Measurements from ENCODE around the gene SULT1A2. TPM values are rescaled to one million over a fixed set of nuclear protein-coding genes. Genes with fewer than 3 reads are reported as not detected.

Gene SULT1A2
- total and polyA plus RNA-seq, 2 of the 13 experiments (the other 11 are each of a cell fraction or from before 2014, with no cell fraction given): 33.0 to 34.2 TPM

DNA sequence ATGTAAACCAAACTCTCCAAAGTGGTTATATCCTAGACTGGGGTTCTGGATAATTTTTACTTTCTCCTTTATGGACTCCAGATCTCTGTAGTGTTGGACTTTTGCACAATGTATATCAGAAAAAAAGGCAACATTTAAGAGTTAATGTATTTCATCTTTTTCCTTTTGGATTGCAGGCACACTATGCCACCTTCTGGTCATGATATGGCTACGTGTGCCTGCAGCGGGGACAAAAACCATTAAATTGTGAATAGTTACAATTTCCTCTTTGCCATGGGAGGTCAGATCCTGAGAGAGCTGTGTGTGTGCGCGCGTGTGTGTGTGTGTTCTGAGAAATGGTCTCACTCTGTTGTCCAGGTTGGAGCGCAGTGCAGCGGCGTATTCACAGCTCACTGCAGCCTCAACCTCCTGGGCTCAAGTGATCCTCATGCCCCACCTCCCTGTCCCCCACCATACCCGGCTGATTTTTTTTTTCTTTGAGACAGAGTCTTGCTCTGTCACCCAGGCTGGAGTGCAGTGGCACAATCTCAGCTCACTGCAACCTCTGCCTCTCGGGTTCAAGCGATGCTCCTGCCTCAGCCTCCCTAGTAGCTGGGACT, 47.5 kb downstream of the SULT1A2 start (continued):
- TF ChIP-seq CREM (IDR thresholded peaks at IDR 0.05): 0 out of 2 replicates have a peak, but pooled peaks have one; percentile 18
- TF ChIP-seq CREM (CRISPR knock-in tag; IDR thresholded peaks at IDR 0.05): no peak
- TF ChIP-seq STAG1 (CRISPR knock-in tag; IDR thresholded peaks at IDR 0.05): peak; percentile 96
- TF ChIP-seq BORCS8-MEF2B (CRISPR knock-in tag; IDR thresholded peaks at IDR 0.05): no peak
- TF ChIP-seq THAP11 (CRISPR knock-in tag; IDR thresholded peaks at IDR 0.05): peak; percentile 61
- peak; percentile 46; the same call in 1 of the 2 replicates for TF ChIP-seq GATAD2A (CRISPR knock-in tag; IDR thresholded peaks at IDR 0.05)
- TF ChIP-seq HNF4A (CRISPR knock-in tag; IDR thresholded peaks at IDR 0.05): no peak
- TF ChIP-seq ZNF883 (CRISPR knock-in tag; IDR thresholded peaks at IDR 0.05; ENCODE audit: not compliant biosample characterization): no peak
- no peak for TF ChIP-seq EZH2 (conservative IDR thresholded peaks at IDR 0.05; ENCODE audit: low read depth, low read length)
- TF ChIP-seq ARNT2 (CRISPR knock-in tag; IDR thresholded peaks at IDR 0.05; ENCODE audit: low read depth): no peak
- no peak for TF ChIP-seq ZNF816 (CRISPR knock-in tag; IDR thresholded peaks at IDR 0.05; ENCODE audit: borderline replicate concordance)
- no peak for TF ChIP-seq FOSL2 (CRISPR knock-in tag; IDR thresholded peaks at IDR 0.05)
- TF ChIP-seq CCAR2 (optimal IDR thresholded peaks at IDR 0.05; ENCODE audit: low read depth, low read length): no peak
- TF ChIP-seq ZNF589 (CRISPR knock-in tag; conservative IDR thresholded peaks at IDR 0.05): no peak
- no peak for TF ChIP-seq ZNF484 (CRISPR knock-in tag; IDR thresholded peaks at IDR 0.05; ENCODE audit: borderline replicate concordance, low read depth)
- no peak for TF ChIP-seq ZNF12 (CRISPR knock-in tag; IDR thresholded peaks at IDR 0.05)
- TF ChIP-seq ZNF598 (CRISPR knock-in tag; IDR thresholded peaks at IDR 0.05; ENCODE audit: borderline replicate concordance): no peak
- no peak for TF ChIP-seq GPN1 (CRISPR knock-in tag; IDR thresholded peaks at IDR 0.05; ENCODE audit: borderline replicate concordance)
- no peak for TF ChIP-seq BRCA1 (CRISPR knock-in tag; IDR thresholded peaks at IDR 0.05)
- 0 out of 2 replicates have a peak, but pooled peaks have one; percentile 17 for TF ChIP-seq SALL1 (CRISPR knock-in tag; IDR thresholded peaks at IDR 0.05)
- TF ChIP-seq ZNF704 (CRISPR knock-in tag; IDR thresholded peaks at IDR 0.05; ENCODE audit: borderline replicate concordance): 0 out of 2 replicates have a peak, but pooled peaks have one; percentile 44
- TF ChIP-seq, protein P1, sequence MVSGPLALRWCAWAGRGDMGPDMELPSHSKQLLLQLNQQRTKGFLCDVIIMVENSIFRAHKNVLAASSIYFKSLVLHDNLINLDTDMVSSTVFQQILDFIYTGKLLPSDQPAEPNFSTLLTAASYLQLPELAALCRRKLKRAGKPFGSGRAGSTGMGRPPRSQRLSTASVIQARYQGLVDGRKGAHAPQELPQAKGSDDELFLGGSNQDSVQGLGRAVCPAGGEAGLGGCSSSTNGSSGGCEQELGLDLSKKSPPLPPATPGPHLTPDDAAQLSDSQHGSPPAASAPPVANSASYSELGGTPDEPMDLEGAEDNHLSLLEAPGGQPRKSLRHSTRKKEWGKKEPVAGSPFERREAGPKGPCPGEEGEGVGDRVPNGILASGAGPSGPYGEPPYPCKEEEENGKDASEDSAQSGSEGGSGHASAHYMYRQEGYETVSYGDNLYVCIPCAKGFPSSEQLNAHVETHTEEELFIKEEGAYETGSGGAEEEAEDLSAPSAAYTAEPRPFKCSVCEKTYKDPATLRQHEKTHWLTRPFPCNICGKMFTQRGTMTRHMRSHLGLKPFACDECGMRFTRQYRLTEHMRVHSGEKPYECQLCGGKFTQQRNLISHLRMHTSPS (CRISPR knock-in tag; IDR thresholded peaks at IDR 0.05; ENCODE audit: low read depth): no peak
- peak; percentile 58; the same call in 1 of the 2 replicates for TF ChIP-seq IRF2 (CRISPR knock-in tag; IDR thresholded peaks at IDR 0.05)
- TF ChIP-seq ZNF34 (CRISPR knock-in tag; IDR thresholded peaks at IDR 0.05; ENCODE audit: borderline replicate concordance): no peak
- TF ChIP-seq ERF (CRISPR knock-in tag; IDR thresholded peaks at IDR 0.05): 0 out of 2 replicates have a peak, but pooled peaks have one; percentile 35
- 0 out of 2 replicates have a peak, but pooled peaks have one; percentile 37 for TF ChIP-seq CCDC6 (CRISPR knock-in tag; IDR thresholded peaks at IDR 0.05)
- TF ChIP-seq ZNF430 (CRISPR knock-in tag; IDR thresholded peaks at IDR 0.05): no peak
- TF ChIP-seq JUND (CRISPR knock-in tag; IDR thresholded peaks at IDR 0.05): 0 out of 2 replicates have a peak, but pooled peaks have one; percentile 14
- no peak for TF ChIP-seq ZNF556 (CRISPR knock-in tag; IDR thresholded peaks at IDR 0.05; ENCODE audit: borderline replicate concordance)
- TF ChIP-seq ELF4 (CRISPR knock-in tag; IDR thresholded peaks at IDR 0.05; ENCODE audit: borderline replicate concordance): no peak
